ENCODE data around the gene LRFN2.

LRFN2 gene

DNA sequence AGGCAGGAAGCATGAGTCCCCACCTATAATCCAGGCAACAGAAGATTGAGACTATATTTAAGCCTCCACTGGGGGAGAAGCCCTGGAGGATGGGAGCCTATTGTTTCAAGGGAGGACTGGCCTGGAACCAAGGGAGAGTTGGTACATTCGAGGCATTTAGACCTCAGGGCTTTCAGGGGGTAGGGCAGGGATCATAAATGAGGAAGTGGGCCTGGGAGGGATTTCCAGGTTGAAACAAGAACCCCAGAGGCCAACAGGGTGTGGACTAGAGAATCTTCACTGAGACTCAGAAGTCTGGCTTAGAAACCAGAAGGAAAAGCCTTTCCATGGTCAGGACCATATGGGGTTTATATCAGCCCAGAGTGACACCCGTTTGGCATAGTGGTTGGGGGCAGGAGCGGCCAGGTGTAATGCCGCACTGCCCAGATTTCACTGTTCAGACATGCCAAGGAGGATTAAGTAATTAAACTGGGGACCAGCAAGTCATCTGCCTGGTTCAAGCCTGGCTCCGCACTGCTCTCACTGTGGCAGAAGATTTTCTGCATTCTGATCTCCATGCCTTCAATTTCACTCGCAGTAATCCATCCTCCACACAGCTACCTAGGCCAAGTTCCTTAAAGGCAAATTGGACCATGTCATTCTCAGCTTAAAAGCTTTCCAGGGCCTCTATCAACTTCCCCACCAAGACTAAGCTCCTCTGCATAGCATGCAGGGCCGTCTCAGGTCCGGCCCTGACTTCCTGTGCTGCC is 17.8 kb downstream of the LRFN2 start:
- Mint-ChIP-seq H3K27me3 (no peaks in the 10 kb centered on the region), H3K36me3 (no peaks in the 10 kb centered on the region), H3K4me3 (no peak overlapping the region), H3K27ac (no peak overlapping the region), H3K9me3 (no peaks in the 10 kb centered on the region), H3K4me1 (no peaks in the 10 kb centered on the region)

DNA sequence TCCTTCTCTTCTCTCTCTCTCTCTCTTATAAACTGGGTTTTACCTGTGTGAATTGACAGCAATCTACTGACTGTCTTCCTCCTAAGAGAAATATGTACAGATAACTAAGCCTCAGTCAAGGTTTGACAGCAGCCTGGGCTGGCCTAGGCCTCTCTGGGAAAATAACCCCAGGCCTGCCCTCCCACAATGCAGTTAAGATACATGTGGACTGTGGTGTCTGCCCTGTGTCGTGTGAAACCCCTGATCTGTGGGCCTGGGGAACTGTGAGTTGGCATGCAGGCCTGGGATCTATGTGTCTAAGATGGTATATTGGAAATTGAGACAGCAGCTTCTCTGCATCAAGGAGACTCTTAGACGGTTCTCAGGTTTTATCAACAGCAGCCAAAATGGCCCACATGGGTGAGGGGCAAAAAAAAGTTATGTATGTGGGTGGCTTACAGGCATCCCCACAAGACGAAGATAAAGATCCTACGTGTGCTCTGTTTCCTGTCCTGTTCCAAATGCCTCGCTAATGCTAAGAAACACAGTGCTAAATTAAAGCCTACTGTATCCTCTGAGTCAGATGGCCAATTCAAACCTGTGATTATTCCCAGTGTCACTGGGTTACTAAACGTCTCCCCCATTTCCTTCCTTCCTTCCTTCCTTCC is 19.0 kb downstream of the LRFN2 start:
- Mint-ChIP-seq H3K27me3 (no peaks in the 10 kb centered on the region), H3K4me3 (no peak overlapping the region), H3K27ac (no peak overlapping the region), H3K36me3 (no peaks in the 10 kb centered on the region), H3K4me1 (no peaks in the 10 kb centered on the region), H3K9me3 (no peaks in the 10 kb centered on the region)

DNA sequence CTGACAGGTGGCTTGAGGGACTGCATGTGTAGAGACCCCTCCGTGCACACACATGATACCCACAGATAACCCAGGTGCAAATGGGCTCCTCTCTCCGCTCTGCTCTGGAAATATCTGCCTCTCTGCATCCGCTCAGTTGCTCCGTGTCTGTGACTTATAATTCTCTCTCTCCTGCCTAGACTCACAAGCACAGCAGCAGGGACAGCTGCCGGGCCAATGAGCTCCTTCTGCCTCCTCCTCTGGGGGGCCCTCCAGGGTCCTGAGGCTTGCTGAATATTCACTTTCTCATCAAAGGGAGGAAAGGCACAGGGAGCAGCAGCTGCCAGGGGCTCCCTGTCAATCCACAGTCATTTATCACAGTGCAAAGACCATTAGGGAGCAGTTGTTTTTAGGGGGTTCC is 24.1 kb downstream of the LRFN2 start:
- no peaks in the 10 kb centered on the region for H3K4me1 Mint-ChIP-seq
- no peaks in the 10 kb centered on the region for H3K27me3 Mint-ChIP-seq
- H3K36me3 Mint-ChIP-seq: no peaks in the 10 kb centered on the region
- no peak overlapping the region for H3K27ac Mint-ChIP-seq
- no peak overlapping the region for H3K4me3 Mint-ChIP-seq
- H3K9me3 Mint-ChIP-seq: no peaks in the 10 kb centered on the region

DNA sequence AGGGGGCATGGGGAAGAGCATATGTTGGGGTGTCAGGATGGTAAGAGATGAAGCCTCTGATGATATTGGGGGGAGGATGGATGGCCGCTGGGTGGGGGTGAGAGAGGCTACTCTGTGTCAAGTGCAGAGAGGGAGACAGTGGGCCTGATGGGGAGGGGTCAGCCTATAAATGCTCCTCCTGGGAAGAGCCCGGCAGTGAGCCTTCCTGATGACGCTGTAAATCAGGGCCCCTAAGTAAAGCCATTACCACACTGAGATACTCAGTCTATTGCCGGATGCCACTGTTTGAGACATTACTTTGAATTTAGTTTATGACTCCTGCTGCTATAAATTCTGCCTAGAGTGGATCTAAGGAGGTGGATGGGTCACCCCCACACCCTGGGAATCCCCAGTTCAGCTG is 28.1 kb downstream of the LRFN2 start:
- no peaks in the 10 kb centered on the region for H3K9me3 Mint-ChIP-seq
- no peak overlapping the region for H3K4me3 Mint-ChIP-seq
- no peaks in the 10 kb centered on the region for H3K4me1 Mint-ChIP-seq
- H3K27ac Mint-ChIP-seq: no peak overlapping the region
- no peaks in the 10 kb centered on the region for H3K27me3 Mint-ChIP-seq
- no peaks in the 10 kb centered on the region for H3K36me3 Mint-ChIP-seq

DNA sequence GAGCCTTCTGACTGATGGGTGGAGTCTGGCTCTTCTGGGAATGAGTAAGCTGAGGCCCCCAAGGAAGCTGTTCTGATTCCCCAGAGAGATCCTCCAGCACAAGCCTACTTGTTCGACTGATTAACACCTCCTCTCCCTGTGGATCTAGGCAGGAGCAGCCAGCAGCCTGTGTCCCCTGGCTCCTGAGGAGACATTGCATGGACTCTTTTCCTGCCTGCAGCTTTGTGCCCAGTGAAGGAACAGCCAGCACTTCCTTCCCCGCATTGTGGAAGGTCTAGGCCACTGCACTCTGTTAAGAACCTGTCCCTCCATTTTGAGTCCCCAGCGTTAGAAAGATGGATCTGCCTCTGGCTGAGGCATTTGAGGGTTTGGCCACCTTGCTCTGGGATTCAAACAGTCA is 29.1 kb downstream of the LRFN2 start:
- Mint-ChIP-seq H3K27ac (no peak overlapping the region), H3K36me3 (no peaks in the 10 kb centered on the region), H3K4me3 (no peak overlapping the region), H3K9me3 (no peaks in the 10 kb centered on the region), H3K4me1 (no peaks in the 10 kb centered on the region), H3K27me3 (no peaks in the 10 kb centered on the region)

DNA sequence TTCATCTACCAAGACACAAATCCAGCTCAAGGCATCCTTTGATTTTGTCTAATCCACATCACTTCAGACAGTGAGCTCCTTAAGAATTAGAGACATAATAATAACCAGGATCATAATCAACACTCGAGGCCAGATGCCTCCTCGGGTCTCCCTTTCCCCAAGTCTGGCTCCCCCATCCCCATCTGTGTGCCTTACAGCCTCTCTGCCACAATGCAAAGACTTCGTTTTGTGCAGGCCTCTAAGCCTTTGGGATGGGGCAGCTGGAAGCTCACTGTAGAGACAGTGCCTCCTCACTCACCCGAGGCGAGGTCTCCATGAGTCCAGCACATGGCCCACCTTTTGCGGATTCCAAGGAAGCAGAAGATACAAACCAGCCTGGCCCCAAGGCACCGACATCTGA is 30.3 kb downstream of the LRFN2 start:
- H3K36me3 Mint-ChIP-seq: no peaks in the 10 kb centered on the region
- H3K27me3 Mint-ChIP-seq: no peaks in the 10 kb centered on the region
- H3K9me3 Mint-ChIP-seq: no peaks in the 10 kb centered on the region
- no peaks in the 10 kb centered on the region for H3K4me1 Mint-ChIP-seq
- no peak overlapping the region for H3K4me3 Mint-ChIP-seq
- H3K27ac Mint-ChIP-seq: no peak overlapping the region

DNA sequence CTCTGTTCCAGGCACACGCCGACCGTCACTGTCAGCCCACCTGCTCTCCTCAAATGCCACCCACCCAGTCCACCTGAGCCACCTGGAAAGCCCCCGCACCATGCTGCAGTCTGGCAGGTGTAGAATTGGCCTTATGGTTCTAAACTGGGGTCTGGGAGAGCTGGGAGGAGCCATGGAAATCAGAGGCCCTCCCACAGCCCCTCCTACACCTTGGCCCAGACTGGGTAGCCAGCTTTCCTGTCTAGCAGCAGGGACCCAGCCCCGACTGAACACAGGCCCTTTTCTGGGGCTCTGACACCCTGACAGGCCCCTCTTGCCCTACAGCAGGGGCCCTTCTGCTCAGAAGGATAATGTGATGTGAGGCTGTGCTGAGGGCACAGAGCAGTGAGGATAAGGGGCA is 31.1 kb downstream of the LRFN2 start:
- Mint-ChIP-seq H3K27me3 (no peaks in the 10 kb centered on the region), H3K27ac (no peak overlapping the region), H3K4me3 (no peak overlapping the region), H3K4me1 (no peaks in the 10 kb centered on the region), H3K9me3 (no peaks in the 10 kb centered on the region), H3K36me3 (no peaks in the 10 kb centered on the region)

DNA sequence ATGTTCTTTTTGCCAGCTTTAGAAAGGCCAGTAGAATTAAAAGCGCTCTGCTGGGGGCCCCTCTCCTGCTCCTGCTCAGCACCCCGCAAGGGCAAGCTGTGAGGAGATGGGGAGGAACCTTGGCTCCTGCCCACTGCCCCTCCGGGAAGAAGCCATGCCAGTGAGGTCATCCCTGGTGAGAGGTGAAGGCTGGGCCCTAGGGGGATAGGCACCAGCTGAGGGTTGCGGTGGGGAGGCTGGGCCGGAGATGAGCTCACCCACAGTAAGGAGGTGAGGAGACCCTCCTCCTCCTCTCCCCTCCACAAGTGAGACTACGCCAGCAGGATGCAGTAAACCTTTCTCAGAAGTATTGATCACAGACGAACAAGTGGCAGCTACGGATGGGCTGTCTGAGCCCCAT is 32.1 kb downstream of the LRFN2 start:
- Mint-ChIP-seq H3K27ac (no peak overlapping the region), H3K27me3 (no peaks in the 10 kb centered on the region), H3K9me3 (no peaks in the 10 kb centered on the region), H3K36me3 (no peaks in the 10 kb centered on the region), H3K4me3 (no peak overlapping the region), H3K4me1 (no peaks in the 10 kb centered on the region)

DNA sequence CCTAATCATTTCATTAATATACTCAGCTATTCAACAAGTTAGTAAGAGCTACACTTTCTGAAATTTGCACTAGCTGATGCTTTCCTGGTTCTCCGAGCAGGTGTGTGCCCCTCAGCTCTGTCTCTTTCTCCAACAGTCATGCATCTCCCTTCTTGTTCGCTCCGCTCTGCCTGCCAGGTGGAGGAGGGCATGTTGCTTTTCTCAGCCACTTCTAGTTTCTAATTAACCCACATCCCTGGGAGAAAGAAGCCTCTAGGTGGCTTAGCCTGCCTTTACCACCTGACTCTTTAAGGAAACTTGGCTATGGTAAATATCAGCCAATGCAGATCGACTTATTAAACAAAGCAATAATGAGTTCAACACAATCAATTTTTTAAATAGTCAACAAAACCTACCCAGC is 34.2 kb downstream of the LRFN2 start:
- H3K4me1 Mint-ChIP-seq: no peaks in the 10 kb centered on the region
- H3K36me3 Mint-ChIP-seq: no peaks in the 10 kb centered on the region
- peak overlapping the region; percentile 7 for H3K27ac Mint-ChIP-seq
- no peaks in the 10 kb centered on the region for H3K27me3 Mint-ChIP-seq
- H3K4me3 Mint-ChIP-seq: no peak overlapping the region
- H3K9me3 Mint-ChIP-seq: no peaks in the 10 kb centered on the region

DNA sequence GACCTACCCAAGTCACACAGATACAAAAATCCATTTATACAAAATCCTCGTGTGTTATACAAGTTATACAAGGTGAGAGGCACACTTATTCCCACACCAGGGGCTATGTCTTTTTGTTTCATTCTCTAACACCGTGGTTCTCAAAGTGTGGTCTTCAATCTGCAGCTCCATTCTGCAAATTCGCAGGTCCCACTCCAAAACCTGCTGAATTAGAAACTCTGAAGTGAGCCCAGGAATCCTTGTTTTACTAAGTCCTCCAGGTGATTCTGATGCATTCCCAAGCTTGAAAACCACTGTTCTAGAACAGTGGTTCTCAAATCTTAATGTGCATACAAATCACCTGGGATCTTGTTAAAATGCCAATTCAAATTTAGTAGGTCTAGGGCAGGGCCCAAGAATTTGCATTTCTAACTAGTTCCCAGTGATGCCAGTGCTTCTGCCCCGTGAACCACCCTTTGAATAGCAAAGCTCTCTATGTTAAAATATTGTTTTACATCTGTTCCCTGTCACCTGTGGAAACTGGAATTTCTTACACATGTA is 35.1 kb downstream of the LRFN2 start:
- no peak overlapping the region for H3K27ac Mint-ChIP-seq
- no peaks in the 10 kb centered on the region for H3K36me3 Mint-ChIP-seq
- H3K4me1 Mint-ChIP-seq: no peaks in the 10 kb centered on the region
- H3K4me3 Mint-ChIP-seq: no peak overlapping the region
- H3K9me3 Mint-ChIP-seq: no peaks in the 10 kb centered on the region
- H3K27me3 Mint-ChIP-seq: no peaks in the 10 kb centered on the region

DNA sequence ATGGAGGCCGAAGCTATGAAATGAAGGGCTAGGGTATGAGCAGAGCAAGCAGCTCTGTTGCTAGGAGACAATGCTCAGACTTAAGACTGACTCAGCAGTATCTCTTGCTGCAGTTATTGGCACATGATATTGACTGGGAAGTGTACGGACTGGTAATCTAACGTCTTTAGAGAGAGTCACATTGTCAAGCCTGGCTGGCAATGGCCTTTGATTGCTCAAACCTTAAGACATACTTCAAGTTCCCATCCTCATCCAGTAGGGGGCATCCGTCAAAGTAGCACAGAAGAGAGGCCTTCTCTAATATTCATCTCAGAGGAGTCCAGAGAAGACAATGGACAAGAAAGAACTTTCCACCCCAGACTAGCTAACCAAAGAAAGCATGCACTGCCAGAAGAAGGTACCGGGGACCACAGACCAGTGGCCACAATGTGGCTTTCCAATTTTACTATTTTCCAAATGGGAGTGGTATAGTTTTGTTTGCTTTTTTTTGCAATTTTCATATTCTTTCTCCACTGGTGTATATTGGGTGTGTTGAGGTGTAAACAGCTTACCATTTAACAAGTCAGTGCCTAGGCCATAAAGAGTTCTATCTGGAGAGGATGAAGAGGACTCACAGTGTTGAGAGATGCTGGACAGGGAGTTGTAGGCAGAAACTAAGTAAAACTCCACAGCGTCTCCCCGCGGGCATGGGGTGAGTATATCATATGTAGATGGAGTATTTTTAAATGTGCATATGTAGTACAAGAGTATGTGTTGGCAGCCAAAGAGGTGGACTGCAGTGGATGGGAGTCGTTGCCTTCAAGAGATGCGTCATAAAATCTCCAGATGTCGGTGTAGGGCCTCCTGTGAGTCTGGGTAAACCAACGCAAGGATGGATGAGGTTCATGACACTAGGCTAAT is 36.7 kb downstream of the LRFN2 start:
- no peaks in the 10 kb centered on the region for H3K27me3 Mint-ChIP-seq
- no peaks in the 10 kb centered on the region for H3K9me3 Mint-ChIP-seq
- H3K36me3 Mint-ChIP-seq: no peaks in the 10 kb centered on the region
- H3K4me3 Mint-ChIP-seq: no peak overlapping the region
- no peaks in the 10 kb centered on the region for H3K4me1 Mint-ChIP-seq
- no peak overlapping the region for H3K27ac Mint-ChIP-seq

DNA sequence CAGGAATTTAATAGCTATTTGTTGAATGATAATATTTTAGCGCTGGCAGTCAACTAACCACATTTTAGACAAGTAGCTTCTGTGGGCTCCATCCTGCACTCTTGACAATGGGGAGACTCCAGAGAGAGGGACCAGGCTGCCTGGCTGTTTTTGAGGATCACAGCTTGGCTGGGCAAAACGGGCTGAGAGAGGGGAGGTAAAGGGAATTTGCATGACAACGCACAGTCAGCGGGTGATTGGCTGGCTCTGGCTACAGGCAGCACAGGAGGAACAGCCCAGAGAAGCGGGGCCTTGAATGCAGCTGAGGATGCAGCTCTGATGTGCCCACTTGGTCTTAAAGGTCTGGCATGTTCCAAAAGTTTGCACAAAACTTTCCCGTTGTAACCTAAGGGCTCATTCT is 41.2 kb downstream of the LRFN2 start:
- no peaks in the 10 kb centered on the region for H3K4me1 Mint-ChIP-seq
- no peak overlapping the region for H3K4me3 Mint-ChIP-seq
- no peaks in the 10 kb centered on the region for H3K36me3 Mint-ChIP-seq
- no peaks in the 10 kb centered on the region for H3K27me3 Mint-ChIP-seq
- H3K27ac Mint-ChIP-seq: no peak overlapping the region
- no peaks in the 10 kb centered on the region for H3K9me3 Mint-ChIP-seq

DNA sequence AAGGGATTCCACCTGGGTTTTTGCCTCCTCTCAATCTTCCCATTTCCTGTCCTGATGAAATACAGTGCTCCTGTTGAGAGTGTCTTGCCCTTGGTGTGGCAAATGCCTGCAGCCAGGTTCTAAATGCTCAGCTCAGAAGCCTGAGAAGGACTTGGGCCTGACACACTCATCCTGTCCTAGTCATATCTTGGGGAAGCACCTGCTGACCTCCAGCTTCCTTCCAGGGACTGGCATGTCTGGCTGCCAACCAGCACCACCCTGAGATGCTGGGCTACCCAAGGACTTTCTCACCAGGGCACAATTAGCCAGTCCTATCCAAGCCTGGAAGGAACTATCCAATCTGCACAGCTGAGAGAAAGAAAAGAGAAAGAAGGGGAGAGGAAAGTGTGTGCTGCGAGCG is 43.4 kb downstream of the LRFN2 start:
- Mint-ChIP-seq H3K27ac (no peak overlapping the region), H3K36me3 (no peaks in the 10 kb centered on the region), H3K9me3 (no peaks in the 10 kb centered on the region), H3K4me3 (no peak overlapping the region), H3K27me3 (no peaks in the 10 kb centered on the region), H3K4me1 (no peaks in the 10 kb centered on the region)

DNA sequence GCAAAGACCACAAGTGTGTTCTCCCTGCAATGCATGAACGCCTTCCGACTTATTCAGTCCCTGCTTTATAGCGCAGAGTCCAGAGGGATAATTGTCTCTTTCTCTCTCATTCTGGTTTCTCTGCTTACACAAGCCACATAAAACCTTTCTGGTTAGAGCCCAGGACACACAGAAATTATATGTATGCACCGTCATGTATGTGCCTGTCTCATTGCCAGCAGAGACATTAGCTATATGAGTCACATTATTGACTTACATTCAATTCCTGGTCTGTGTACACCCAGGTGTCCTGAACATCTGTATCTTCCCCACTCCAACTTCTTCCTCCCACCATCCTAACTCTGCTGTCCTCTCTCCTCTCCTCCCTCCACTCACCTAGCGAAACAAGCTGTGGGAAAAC is 44.0 kb downstream of the LRFN2 start:
- Mint-ChIP-seq H3K36me3 (no peaks in the 10 kb centered on the region), H3K4me3 (no peak overlapping the region), H3K27me3 (no peaks in the 10 kb centered on the region), H3K9me3 (no peaks in the 10 kb centered on the region), H3K4me1 (no peaks in the 10 kb centered on the region), H3K27ac (no peak overlapping the region)

DNA sequence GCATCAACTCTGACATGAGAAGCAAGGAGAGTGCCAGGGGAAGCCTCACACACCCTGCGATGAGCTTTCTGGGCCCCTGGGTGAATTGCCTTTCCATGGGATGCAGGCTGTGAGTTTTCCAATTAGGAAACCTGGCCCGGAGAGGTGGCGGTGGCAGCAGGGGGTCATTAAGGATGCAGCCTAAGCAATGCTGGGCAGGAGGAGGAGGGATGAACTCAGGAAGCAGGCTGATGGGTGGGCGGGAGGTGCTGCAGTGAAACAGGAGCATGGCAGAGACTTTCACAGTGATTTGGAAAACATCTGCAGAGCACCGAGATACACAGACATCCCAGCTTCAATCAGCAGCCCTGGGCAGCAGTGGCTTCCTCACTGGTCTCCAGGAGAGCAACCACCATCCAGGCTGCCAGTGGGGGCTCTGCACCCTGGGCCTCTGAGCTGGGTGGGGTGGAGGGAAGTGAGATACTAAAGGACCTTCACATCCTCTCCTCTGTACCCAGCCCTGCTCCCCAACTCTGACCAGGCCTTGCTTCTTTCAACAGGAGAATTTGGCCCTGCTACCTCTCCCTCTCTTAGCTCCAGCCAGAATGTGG is 44.9 kb downstream of the LRFN2 start:
- no peaks in the 10 kb centered on the region for H3K4me1 Mint-ChIP-seq
- peak overlapping the region; percentile 41 for H3K27ac Mint-ChIP-seq
- H3K27me3 Mint-ChIP-seq: no peaks in the 10 kb centered on the region
- no peaks in the 10 kb centered on the region for H3K36me3 Mint-ChIP-seq
- no peaks in the 10 kb centered on the region for H3K9me3 Mint-ChIP-seq
- no peak overlapping the region for H3K4me3 Mint-ChIP-seq
